Caco-2 (cell line): ENCODE results near the gene UFSP1. TPM values are rescaled to one million over a fixed set of nuclear protein-coding genes. Genes with fewer than 3 reads are reported as not detected.

Experiments
- BruUV-seq: library from RNA; stranded (reverse); fragments of 400-500 nt; replicated peaks from 2 replicates; lab custom pipeline; 2021; lab: Mats Ljungman, UMichigan
- CTCF ChIA-PET: fragments of 300-600 bp; sonication (Branson Sonifier 250); formaldehyde crosslinking; loops from one replicate; lab custom pipeline; 2022; ENCODE audit warnings: antibody characterized with exemption; lab: Charles Lee
- POLR2A ChIA-PET: fragments of 300-600 bp; sonication (Branson Sonifier 250); formaldehyde crosslinking; loops from one replicate; lab custom pipeline; 2022; ENCODE audit warnings: antibody characterized with exemption; lab: Charles Lee
- DNase-seq, 2 experiments: peaks; one replicate each; pipeline versions ENCODE4 v3.0.0 to v3.0.0-alpha.2; 2020 to 2022
- H3K27me3 ChIP-seq: replicated peaks from 2 replicates; pipeline ENCODE4 v1.6.0; 2011; ENCODE audit warnings: low read length; ENCODE audit not compliant: control insufficient read depth, insufficient read depth
- H3K36me3 ChIP-seq: 2 replicates; pipeline ENCODE4 v1.5.1; 2011; ENCODE audit warnings: low read length; ENCODE audit not compliant: control insufficient read depth, insufficient read depth
- H3K4me1 ChIP-seq: fragments of 250-450 bp; sonication (Bioruptor Pico); 2 replicates; pipeline ENCODE4 v1.5.1; 2020; ENCODE audit warnings: mild to moderate bottlenecking
- H3K4me3 ChIP-seq: 2 replicates; pipeline ENCODE4 v1.5.1; 2011; ENCODE audit warnings: low read depth, mild to moderate bottlenecking, control low read depth, low read length
- H3K9me3 ChIP-seq: fragments of 250-450 bp; sonication (Bioruptor Pico); 2 replicates; pipeline ENCODE4 v1.5.1; 2020; ENCODE audit warnings: mild to moderate bottlenecking, moderate library complexity
- H3K27ac Mint-ChIP-seq: one replicate; pipeline ENCODE4 v1.8.0; 2022; ENCODE audit warnings: mixed read lengths; ENCODE audit not compliant: unreplicated experiment
- H3K27me3 Mint-ChIP-seq: one replicate; pipeline ENCODE4 v1.8.0; 2022; ENCODE audit warnings: mixed read lengths; ENCODE audit not compliant: insufficient read depth, unreplicated experiment
- H3K36me3 Mint-ChIP-seq: one replicate; pipeline ENCODE4 v1.8.0; 2022; ENCODE audit warnings: mild to moderate bottlenecking, mixed read lengths; ENCODE audit not compliant: insufficient read depth, unreplicated experiment
- H3K4me1 Mint-ChIP-seq: one replicate; pipeline ENCODE4 v1.8.0; 2022; ENCODE audit warnings: low read depth, mixed read lengths; ENCODE audit not compliant: unreplicated experiment
- H3K4me3 Mint-ChIP-seq: one replicate; pipeline ENCODE4 v1.8.0; 2022; ENCODE audit warnings: mild to moderate bottlenecking, moderate library complexity, mixed read lengths; ENCODE audit not compliant: unreplicated experiment
- H3K9me3 Mint-ChIP-seq: one replicate; pipeline ENCODE4 v1.8.0; 2022; ENCODE audit warnings: mixed read lengths; ENCODE audit not compliant: unreplicated experiment
- CTCF ChIP-seq, 2 experiments: fragments of 200-600 bp in 1 of 2; IDR thresholded peaks; 1 replicate in 1 of 2; 2 replicates in 1 of 2; pipeline versions ENCODE4 v1.5.1 to v1.8.0; 2011 to 2022; ENCODE audit warnings: antibody characterized with exemption in 1 of 2, control low read depth in 1 of 2, inconsistent platforms in 1 of 2, low read depth in 1 of 2, low read length in 1 of 2, mild to moderate bottlenecking in 1 of 2, moderate library complexity in 1 of 2; ENCODE audit not compliant: insufficient read depth in 1 of 2, severe bottlenecking in 1 of 2, unreplicated experiment in 1 of 2
- intact Hi-C: fragments of 100-400 bp; cut with micrococcal nuclease; formaldehyde crosslinking; loops from one replicate; pipeline ENCODE4 v1.10.0; 2022; ENCODE audit not compliant: unreplicated experiment
- total RNA-seq: library from RNA; stranded (reverse); gene quantifications from 2 replicates; pipeline ENCODE4 v1.2.3, GENCODE V29; 2022

UFSP1 gene
- total RNA-seq, 1 experiment from 2014 or later, result 4.6 TPM

GRCh38 chr7:100890653-100891567, 1.4 kb upstream of the UFSP1 start:
- H3K27me3 Mint-ChIP-seq, result no peaks in the 10 kb centered on the region
- BruUV-seq, result no TSS peak
- Histone ChIP-seq H3K36me3 (peaks cover 2% of the 10 kb centered on the region), H3K4me1 (peaks cover 26% of the 10 kb centered on the region), H3K9me3 (no peaks in the 10 kb centered on the region), H3K27me3 (no peaks in the 10 kb centered on the region), H3K4me3 (peak overlapping the region; percentile 67)
- intact Hi-C loops, result no loop called here
- peaks cover 45% of the 10 kb centered on the region for H3K4me1 Mint-ChIP-seq
- H3K27ac Mint-ChIP-seq, result peak overlapping the region; percentile 87
- no peaks in the 10 kb centered on the region for H3K9me3 Mint-ChIP-seq
- CTCF ChIA-PET, result interaction anchor here (0.6 to 1.4 kb wide), 6 partner anchors 38 to 461 kb away, joined by 4 to 8 read pairs (median 6); partner anchors contain the start of gene SLC12A9
- peak overlapping the region; percentile 88 for H3K4me3 Mint-ChIP-seq
- no peak for TF ChIP-seq CTCF (IDR thresholded peaks at IDR 0.05; ENCODE audit: insufficient read depth in 1 of 2, low read depth in 1 of 2, low read length in 1 of 2, severe bottlenecking in 1 of 2, unreplicated experiment in 1 of 2)
- POLR2A ChIA-PET, result interaction anchor here (0.6 to 2.4 kb wide), 6 partner anchors 16 to 694 kb away, joined by 3 to 76 read pairs (median 9); partner anchors contain the start of genes POP7, SRRT and TRIM56
- peaks cover 49% of the 10 kb centered on the region for H3K36me3 Mint-ChIP-seq
- DNase-seq, result no peak

GRCh38 chr7:100888291-100888987, 1.1 kb downstream of the UFSP1 start:
- intact Hi-C loops, result no loop called here
- Mint-ChIP-seq H3K9me3 (no peaks in the 10 kb centered on the region), H3K27ac (peak overlapping the region; percentile 87), H3K4me1 (peaks cover 62% of the 10 kb centered on the region), H3K27me3 (no peaks in the 10 kb centered on the region), H3K36me3 (peaks cover 70% of the 10 kb centered on the region), H3K4me3 (peak overlapping the region; percentile 88)
- Histone ChIP-seq H3K4me1 (peaks cover 21% of the 10 kb centered on the region), H3K4me3 (peak overlapping the region; percentile 67), H3K27me3 (no peaks in the 10 kb centered on the region), H3K36me3 (peaks cover 5% of the 10 kb centered on the region), H3K9me3 (no peaks in the 10 kb centered on the region)
- DNase-seq, result peak in 1 of 2 experiments; percentile 48
- TF ChIP-seq CTCF (IDR thresholded peaks at IDR 0.05; ENCODE audit: insufficient read depth in 1 of 2, low read depth in 1 of 2, low read length in 1 of 2, severe bottlenecking in 1 of 2, unreplicated experiment in 1 of 2), result no peak
- POLR2A ChIA-PET, result interaction anchor here (0.6 to 2.4 kb wide), 2 partner anchors 13 to 172 kb away, joined by 14 to 76 read pairs; partner anchors contain the start of gene SRRT
- CTCF ChIA-PET, result interaction anchor here (0.6 kb wide), 2 partner anchors 16 to 61 kb away, joined by 3 to 5 read pairs; partner anchors contain the start of gene EPHB4
- TSS peak; percentile 41 for BruUV-seq
